Measurements from ENCODE around the gene MFAP4. TPM values are rescaled to one million over a fixed set of nuclear protein-coding genes. Genes with fewer than 3 reads are reported as not detected.

Gene MFAP4
- total and polyA plus RNA-seq, 10 donors: 10.1 to 48.4 (median 19.9) TPM

DNA sequence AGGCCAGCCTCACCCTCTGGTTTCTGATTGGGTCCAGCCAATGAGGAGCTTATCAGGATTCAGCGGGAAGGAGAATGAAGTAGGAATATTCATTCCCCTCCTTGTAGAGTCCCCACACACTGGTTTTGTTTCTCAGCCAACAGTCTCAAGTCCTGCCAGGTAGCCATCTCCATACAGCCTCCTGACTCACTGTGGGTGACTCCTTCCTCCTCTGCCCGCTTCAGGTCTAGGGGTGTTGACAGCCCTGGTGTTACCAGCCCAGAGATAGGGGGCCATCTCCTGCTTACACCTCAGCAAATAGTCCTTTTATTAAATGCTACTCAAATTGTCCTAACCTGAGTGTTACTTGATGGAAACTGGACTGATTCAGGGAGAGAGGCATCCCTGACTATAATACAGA is 4.0 kb upstream of the MFAP4 start:
- Histone ChIP-seq H3K27me3 (replicated peaks in 1 of 7) (peaks cover 0 to 9% (median 0%) of the 10 kb centered on the region in 7 donors), H3K4me1 (peaks cover 0 to 50% (median 22%) of the 10 kb centered on the region in 6 donors), H3K9me3 (no peaks in the 10 kb centered on the region), H3K27ac (peak overlapping the region in 5 of 8 donors; percentile 16 to 59 (median 38)), H3K4me3 (no peak overlapping the region), H3K36me3 (peaks cover 0 to 3% (median 0%) of the 10 kb centered on the region in 6 donors)
- TF ChIP-seq, protein P1, sequence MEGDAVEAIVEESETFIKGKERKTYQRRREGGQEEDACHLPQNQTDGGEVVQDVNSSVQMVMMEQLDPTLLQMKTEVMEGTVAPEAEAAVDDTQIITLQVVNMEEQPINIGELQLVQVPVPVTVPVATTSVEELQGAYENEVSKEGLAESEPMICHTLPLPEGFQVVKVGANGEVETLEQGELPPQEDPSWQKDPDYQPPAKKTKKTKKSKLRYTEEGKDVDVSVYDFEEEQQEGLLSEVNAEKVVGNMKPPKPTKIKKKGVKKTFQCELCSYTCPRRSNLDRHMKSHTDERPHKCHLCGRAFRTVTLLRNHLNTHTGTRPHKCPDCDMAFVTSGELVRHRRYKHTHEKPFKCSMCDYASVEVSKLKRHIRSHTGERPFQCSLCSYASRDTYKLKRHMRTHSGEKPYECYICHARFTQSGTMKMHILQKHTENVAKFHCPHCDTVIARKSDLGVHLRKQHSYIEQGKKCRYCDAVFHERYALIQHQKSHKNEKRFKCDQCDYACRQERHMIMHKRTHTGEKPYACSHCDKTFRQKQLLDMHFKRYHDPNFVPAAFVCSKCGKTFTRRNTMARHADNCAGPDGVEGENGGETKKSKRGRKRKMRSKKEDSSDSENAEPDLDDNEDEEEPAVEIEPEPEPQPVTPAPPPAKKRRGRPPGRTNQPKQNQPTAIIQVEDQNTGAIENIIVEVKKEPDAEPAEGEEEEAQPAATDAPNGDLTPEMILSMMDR (IDR thresholded peaks at IDR 0.05 in 8 of 11, conservative IDR thresholded peaks at IDR 0.05 in 3 of 11): no peak
- TF ChIP-seq POLR2A (IDR thresholded peaks at IDR 0.05) (no peak), POLR2AphosphoS5 (IDR thresholded peaks at IDR 0.05) (no peak)
- WGBS, 5 donors: 79 to 100% (median 91%) methylated on average over 2 of the region's 2 CpGs
- intact Hi-C loops (cut with DNase I; ENCODE audit: low total_unique reads): no loop called here
- DNase-seq: no peak

DNA sequence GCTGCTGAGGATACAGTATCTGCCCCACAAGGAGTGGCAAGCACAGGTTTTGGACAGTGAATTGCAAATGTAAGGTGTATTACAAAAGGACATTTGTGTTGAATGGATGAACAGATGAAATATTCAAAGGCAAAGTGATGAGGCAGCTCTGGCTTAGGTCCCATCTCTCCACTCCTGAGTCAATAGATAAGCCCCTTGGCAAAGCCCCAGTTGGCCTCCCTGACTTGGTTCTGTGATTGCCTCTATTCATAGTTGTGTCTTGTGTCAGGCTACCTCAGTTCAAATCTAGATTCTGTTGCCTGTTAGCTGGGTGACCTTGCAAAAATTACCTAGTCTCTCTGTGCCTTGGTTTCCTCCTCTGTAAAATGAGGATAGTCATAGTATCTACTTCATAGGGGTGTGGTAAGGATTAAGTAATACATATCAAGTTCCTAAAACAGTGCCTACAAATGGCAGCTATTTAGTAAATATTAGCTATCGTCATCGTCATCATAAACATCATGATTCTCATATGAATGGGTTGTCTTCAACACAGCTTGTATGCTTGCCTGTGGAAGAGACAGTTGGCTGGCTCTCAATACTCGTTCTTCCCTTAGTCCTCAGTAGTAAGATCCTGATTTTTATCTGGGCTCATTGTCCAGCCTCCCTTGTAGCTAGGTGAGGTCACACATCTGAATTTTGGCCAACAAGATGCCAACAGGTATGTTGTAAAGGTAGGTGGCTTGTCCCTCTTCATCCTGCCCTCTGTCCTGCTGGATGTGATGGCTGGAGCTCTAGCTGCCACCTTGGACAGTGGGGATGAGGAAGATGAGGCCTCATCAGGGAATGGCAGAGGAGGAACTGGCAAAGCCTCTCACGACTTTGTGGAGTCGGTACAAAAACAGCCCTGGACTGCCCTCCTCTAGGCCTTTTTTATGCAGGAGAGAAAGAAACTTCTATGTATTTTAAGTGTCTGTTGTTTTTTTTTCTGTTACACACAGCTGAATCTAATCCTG is 2.1 kb upstream of the MFAP4 start:
- intact Hi-C loops (cut with DNase I; ENCODE audit: low total_unique reads): no loop called here
- peaks cover 0 to 9% (median 0%) of the 10 kb centered on the region in 7 donors for H3K27me3 ChIP-seq (replicated peaks in 1 of 7)
- WGBS, 5 donors: 68 to 79% (median 68%) methylated on average over 5 of the region's 5 CpGs
- H3K36me3 ChIP-seq: peaks cover 0 to 22% (median 7%) of the 10 kb centered on the region in 6 donors
- no peak overlapping the region for H3K4me3 ChIP-seq
- H3K27ac ChIP-seq: peak overlapping the region in 5 of 8 donors; percentile 30 to 79 (median 73)
- H3K9me3 ChIP-seq: no peaks in the 10 kb centered on the region
- peak; percentile 23 for DNase-seq
- peaks cover 3 to 69% (median 39%) of the 10 kb centered on the region in 6 donors for H3K4me1 ChIP-seq
- no peak for TF ChIP-seq POLR2A (IDR thresholded peaks at IDR 0.05)
- TF ChIP-seq, protein P1 (IDR thresholded peaks at IDR 0.05 in 8 of 11, conservative IDR thresholded peaks at IDR 0.05 in 3 of 11): no peak
- no peak for TF ChIP-seq POLR2AphosphoS5 (IDR thresholded peaks at IDR 0.05)

DNA sequence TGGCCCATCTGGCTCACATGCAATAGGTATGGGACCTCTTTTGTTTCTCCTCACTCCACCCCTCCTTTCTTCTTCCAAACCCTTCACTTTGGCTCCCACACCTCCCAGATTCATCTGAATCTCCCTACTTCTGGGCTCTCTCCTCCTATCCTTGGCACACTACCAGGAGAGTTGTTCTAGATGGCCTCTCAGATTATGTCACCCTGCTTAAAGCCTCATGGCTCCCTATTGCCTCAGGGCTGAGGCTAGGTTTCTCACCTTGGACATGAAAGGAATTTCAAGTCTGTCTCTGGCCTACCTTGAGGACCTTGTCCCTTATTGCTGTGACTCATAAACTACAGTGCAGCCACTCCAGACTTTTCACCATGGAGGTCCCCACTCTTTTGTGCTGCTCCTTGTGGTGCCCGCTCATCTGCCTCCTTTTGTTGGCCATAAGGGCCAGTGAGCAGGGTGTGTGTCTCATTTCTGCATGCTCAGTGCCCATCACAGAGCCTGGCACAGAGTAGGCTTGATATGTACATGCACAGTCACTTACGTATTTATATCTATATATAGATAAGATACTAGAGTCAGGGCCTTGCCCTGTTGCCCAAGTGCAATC is 1.0 kb upstream of the MFAP4 start:
- DNase-seq: peak; percentile 20
- 87 to 96% (median 92%) methylated on average over 2 of the region's 2 CpGs for whole genome bisulfite sequencing, 5 donors
- no peak for TF ChIP-seq POLR2AphosphoS5 (IDR thresholded peaks at IDR 0.05)
- TF ChIP-seq, protein P1 (IDR thresholded peaks at IDR 0.05 in 8 of 11, conservative IDR thresholded peaks at IDR 0.05 in 3 of 11): no peak
- no peak for TF ChIP-seq POLR2A (IDR thresholded peaks at IDR 0.05)
- peaks cover 0 to 9% (median 0%) of the 10 kb centered on the region in 7 donors for H3K27me3 ChIP-seq (replicated peaks in 1 of 7)
- H3K36me3 ChIP-seq: peaks cover 0 to 33% (median 17%) of the 10 kb centered on the region in 6 donors
- intact Hi-C loops (cut with DNase I; ENCODE audit: low total_unique reads): no loop called here
- peaks cover 3 to 80% (median 44%) of the 10 kb centered on the region in 6 donors for H3K4me1 ChIP-seq
- peak overlapping the region in 6 of 8 donors; percentile 64 to 83 (median 75) for H3K27ac ChIP-seq
- H3K4me3 ChIP-seq: no peak overlapping the region
- H3K9me3 ChIP-seq: no peaks in the 10 kb centered on the region

Data from spleen (tissue), 11 donors.